HG02623 (cell line): Measurements from ENCODE around the gene COL11A1.
"Not testable (repeated sequence)": the region's sequence is repeated elsewhere in the genome, so short reads cannot be mapped to it uniquely, and the experiment has no call there.

Experiments
- ATAC-seq: cut with Tn5 transposase; IDR thresholded peaks from one replicate; pipeline ENCODE4 v1.9.1; 2021; ENCODE audit warnings: moderate library complexity; ENCODE audit not compliant: unreplicated experiment

Gene COL11A1

DNA sequence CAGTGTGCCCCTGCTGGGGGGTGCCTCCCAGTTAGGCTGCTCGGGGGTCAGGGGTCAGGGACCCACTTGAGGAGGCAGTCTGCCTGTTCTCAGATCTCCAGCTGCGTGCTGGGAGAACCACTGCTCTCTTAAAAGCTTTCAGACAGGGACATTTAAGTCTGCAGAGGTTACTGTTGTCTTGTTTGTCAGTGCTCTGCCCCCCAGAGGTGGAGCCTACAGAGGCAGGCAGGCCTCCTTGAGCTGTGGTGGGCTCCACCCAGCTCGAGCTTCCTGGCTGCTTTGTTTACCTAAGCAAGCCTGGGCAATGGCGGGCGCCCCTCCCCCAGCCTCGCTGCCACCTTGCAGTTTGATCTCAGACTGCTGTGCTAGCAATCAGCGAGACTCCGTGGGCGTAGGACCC, 175.0 kb downstream of the COL11A1 start:
- not testable (repeated sequence) for ATAC-seq

GRCh38 chr1:102919659-102920058, 188.7 kb downstream of the COL11A1 start:
- no peak for ATAC-seq

- no peak for ATAC-seq
Observed at GRCh38 chr1:102901996-102902395, 206.3 kb downstream of the COL11A1 start.

- ATAC-seq = no peak
Observed at GRCh38 chr1:102899935-102900334, 208.4 kb downstream of the COL11A1 start.

DNA sequence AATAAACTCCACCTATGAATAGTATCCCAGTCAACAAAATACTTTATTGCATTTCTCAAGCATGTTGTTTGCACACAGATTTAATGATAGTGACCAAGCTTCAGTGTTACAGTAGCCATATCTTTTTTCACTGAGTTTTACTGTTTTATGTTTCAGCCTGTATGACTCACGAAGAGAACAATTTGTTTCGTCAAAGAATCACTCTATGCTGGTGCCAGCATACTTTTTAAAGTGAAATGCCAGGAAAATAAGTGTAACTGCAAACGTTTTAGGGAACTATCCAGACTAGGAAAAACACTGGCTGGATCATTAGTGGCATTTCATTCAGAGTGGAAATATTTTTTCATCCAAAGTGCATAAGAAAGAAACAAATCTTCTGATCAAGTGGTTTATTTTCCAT, 210.8 kb downstream of the COL11A1 start:
- ATAC-seq = no peak

- ATAC-seq = no peak
Observed at GRCh38 chr1:102896771-102897170, 211.6 kb downstream of the COL11A1 start.

- no peak for ATAC-seq
Observed at GRCh38 chr1:102896286-102896685, 212.0 kb downstream of the COL11A1 start.

GRCh38 chr1:102891868-102892625, 216.3 kb downstream of the COL11A1 start:
- ATAC-seq = no peak

DNA sequence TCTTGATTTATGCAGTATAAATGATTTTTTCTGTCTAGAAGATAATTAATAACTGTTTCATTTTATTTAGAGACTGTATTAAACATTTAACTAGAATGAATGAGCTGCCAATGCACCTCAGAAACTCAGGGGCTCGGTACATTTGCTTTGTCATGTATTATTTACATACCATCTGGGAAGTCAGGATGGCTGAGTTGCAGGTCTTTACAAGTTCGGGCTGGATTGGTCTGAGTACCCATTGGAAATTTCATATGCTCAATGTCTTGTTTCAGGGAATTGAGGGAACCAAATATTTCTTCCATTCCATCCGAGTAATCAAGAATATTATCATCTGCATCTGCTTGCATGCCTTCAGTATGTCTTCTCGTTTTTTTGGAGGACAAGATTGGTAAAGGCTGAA, 221.7 kb downstream of the COL11A1 start:
- ATAC-seq = no peak

- ATAC-seq = no peak
Observed at GRCh38 chr1:102884238-102884637, 224.1 kb downstream of the COL11A1 start.

GRCh38 chr1:102879439-102879993, 228.8 kb downstream of the COL11A1 start:
- ATAC-seq = no peak

DNA sequence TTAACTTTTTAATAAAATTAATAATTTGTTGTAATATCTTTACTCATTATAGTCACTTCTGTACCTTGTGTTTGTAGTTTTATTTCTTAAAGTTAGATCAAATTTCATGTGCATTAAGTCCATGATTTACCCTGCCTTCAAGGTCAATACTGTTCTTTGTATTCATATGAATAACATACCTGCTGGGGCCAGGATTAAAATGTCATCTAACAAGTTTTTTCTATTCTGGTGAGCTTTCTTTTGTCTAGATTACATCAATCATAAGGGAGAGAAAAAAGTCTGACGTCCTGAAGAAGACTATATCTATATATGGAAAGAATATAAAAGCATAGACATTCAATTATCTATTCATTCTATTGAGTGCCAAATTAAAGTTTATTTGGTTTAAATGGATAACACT, 232.6 kb downstream of the COL11A1 start:
- ATAC-seq = no peak

- no peak for ATAC-seq
Observed at GRCh38 chr1:102872526-102872925, 235.8 kb downstream of the COL11A1 start.

DNA sequence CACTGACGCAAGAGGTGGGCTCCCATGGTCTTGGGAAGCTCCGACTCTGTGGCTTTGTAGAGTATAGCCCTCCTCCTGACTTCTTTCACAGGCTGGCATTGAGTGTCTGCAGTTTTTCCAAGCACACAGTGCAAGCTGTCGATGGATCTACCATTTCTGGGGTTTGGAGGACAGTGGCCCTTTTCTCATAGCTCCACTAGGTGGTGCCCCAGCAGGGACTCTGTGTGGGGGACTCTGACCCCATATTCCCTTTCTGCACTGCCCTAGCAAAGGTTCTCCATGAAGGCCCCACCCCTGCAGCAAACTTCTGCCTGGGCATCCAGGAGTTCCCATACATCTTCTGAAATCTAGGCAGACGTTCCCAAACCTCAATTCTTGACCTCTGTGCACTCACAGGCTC, 236.2 kb downstream of the COL11A1 start:
- ATAC-seq = no peak

GRCh38 chr1:102863704-102864103, 244.6 kb downstream of the COL11A1 start:
- no peak for ATAC-seq

DNA sequence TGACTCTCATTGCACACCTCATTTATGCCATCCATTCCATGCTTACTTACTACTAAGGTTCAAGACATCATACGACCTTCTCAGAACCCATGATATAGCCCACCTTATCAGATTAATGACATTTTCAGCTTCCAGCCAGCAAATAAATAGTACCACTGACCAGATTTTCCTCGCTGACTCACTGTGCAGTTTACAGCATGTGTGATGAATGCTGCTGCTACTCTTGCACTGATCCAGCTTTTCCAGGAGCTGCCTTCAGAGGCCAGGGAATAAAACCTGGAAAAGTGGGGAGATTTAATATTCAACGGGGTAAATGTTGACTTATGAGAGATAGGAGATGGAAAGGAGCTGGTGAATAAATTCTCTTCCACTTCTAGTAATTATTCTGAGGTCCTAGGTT, 247.1 kb downstream of the COL11A1 start:
- ATAC-seq = no peak

DNA sequence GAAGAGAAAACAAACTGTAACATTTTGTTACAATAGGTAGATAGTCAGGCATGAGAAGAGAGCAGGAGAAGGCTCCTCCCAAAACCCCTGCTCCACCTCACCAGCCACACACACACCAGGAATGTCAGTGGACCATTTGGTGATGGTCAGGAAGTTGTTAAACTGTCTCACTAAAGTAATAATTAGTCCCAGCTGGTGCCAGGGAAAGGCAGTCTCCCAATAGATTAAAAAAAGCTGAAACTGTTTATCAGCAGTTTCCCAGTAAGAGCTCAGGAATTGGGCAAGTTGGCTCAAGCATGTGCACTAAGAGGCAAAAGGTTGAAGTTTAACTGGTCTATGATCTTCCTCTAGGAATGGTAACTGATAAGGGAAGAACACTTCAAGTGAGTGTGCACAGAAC, 249.6 kb downstream of the COL11A1 start:
- no peak for ATAC-seq

DNA sequence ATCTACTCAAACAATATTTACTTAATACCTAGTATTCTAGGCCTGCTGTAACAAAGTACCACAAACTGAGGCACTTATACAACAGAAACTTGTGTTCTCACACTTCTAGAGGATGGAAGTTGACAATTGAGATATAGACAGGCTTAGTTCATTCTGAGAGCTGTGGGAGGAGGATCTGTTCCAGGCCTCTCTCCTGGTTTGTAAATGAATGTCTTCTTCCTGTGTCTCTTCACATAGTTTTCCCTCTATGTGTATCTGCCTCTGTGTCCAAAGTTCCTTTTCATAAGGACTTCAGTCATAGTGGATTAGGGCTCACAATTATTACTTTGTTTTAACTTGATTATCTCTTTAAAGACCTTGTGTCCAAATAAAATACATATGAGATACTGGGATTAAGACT, 251.1 kb downstream of the COL11A1 start:
- no peak for ATAC-seq

DNA sequence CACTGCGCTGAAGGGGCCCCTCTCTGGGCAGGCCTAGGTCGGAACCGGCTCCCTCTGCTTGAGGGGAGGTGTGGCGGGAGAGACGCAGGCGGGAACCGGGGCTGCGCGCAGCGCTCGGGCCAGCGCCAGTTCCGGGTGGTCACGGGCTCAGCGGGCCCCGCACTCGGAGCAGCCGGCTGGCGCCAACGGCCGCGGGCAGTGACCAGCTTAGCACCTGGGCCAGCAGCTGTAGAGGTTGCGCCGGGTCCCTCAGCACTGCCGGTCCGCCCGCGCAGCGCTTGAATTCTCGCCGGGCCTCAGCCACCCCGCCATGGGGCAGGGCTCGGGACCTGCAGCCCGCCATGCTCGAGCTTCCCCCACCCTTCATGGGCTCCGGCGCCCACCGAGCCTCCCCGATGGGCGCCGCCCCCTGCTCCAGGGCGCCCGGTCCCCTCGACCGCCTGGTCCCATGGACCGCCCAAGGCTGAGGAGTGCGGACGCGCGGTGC, 254.6 kb downstream of the COL11A1 start:
- ATAC-seq = no peak

GRCh38 chr1:102853136-102853535, 255.2 kb downstream of the COL11A1 start:
- ATAC-seq = no peak

DNA sequence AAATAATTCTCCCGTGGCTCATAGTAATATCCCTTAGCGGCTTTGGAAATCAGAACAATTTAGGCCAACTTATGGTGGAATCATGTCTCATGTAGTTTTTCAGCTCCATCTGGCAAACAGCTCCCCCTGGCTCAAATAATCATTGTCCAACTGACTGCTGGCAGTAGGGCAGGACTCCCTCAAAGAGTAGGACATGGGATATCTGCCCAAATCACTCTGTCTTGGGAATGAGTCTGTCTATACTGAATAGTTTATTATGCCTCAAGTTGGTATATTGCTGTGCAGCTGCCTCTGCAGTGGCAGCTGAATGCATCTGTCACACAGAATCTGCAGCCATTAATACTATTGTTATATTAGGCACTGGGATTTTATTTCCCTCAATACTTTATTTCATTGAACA, 255.7 kb downstream of the COL11A1 start:
- ATAC-seq = no peak

- ATAC-seq = no peak
Observed at GRCh38 chr1:102851616-102852015, 256.7 kb downstream of the COL11A1 start.

DNA sequence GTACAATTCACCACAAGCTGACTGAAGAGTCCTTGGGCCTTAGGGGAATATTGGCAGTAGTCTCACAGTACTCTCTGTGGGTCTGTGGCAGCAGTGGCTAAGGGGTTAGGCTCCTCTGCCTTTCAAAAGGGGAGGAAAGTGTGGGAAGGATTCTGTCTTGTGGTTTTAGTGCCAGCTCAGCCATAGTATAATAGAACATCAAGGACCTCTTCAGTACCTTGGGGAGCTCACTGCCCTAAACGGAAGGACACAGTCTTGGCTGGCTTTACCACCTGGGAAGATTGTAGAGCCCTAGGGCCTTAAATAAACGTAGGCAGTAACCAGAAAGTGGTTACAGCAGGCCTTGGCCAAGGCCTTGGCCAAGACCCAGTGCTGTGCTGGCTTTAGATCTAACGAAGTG, 265.7 kb downstream of the COL11A1 start:
- no peak for ATAC-seq
